ENCODE data around the gene GHITM.
A peak's percentile ranks its signal among the peaks of the same experiment; 100 is the strongest.
"Not testable (repeated sequence)": the region's sequence is repeated elsewhere in the genome, so short reads cannot be mapped to it uniquely, and the experiment has no call there.

Gene GHITM

GRCh38 chr10:84148006-84148597 lies 8.8 kb downstream of the GHITM start:
- DNase-seq = not testable (repeated sequence)

- no peak for DNase-seq
Observed at GRCh38 chr10:84149854-84150253, 10.5 kb downstream of the GHITM start.

- DNase-seq = no peak
Observed at GRCh38 chr10:84152769-84153168, 13.5 kb downstream of the GHITM start.

GRCh38 chr10:84155521-84155920 lies 16.2 kb downstream of the GHITM start:
- no peak for DNase-seq

GRCh38 chr10:84156009-84156408 lies 16.7 kb downstream of the GHITM start:
- no peak for DNase-seq

GRCh38 chr10:84156768-84157167 lies 17.5 kb downstream of the GHITM start:
- peak; percentile 72 for DNase-seq

- DNase-seq = no peak
Observed at GRCh38 chr10:84158061-84158460, 18.8 kb downstream of the GHITM start.

- no peak for DNase-seq
Observed at GRCh38 chr10:84158550-84158949, 19.2 kb downstream of the GHITM start.

- no peak for DNase-seq
Observed at GRCh38 chr10:84159076-84159685, 19.9 kb downstream of the GHITM start.

- DNase-seq = no peak
Observed at GRCh38 chr10:84160663-84161362, 21.5 kb downstream of the GHITM start.

- DNase-seq = no peak
Observed at GRCh38 chr10:84163996-84164395, 24.7 kb downstream of the GHITM start.

- no peak for DNase-seq
Observed at GRCh38 chr10:84164442-84164841, 25.1 kb downstream of the GHITM start.

- no peak for DNase-seq
Observed at GRCh38 chr10:84166620-84167288, 27.4 kb downstream of the GHITM start.

- not testable (repeated sequence) for DNase-seq
Observed at GRCh38 chr10:84167289-84167653, 28.0 kb downstream of the GHITM start.

- not testable (repeated sequence) for DNase-seq
Observed at GRCh38 chr10:84168382-84168781, 29.1 kb downstream of the GHITM start.

- DNase-seq = not testable (repeated sequence)
Observed at GRCh38 chr10:84171237-84171636, 31.9 kb downstream of the GHITM start.

GRCh38 chr10:84171700-84172466 lies 32.6 kb downstream of the GHITM start:
- DNase-seq = not testable (repeated sequence)

GRCh38 chr10:84172467-84173356 lies 33.4 kb downstream of the GHITM start:
- no peak for DNase-seq

GRCh38 chr10:84173501-84173929 lies 34.2 kb downstream of the GHITM start, which contains the start of gene GPR15LG:
Gene GPR15LG (plus strand): TSS chr10:84173801. CDS start chr10:84173852, 51 bp downstream.
- DNase-seq = no peak

- no peak for DNase-seq
Observed at GRCh38 chr10:84175436-84175835, 36.1 kb downstream of the GHITM start.

- no peak for DNase-seq
Observed at GRCh38 chr10:84176351-84176750, 37.0 kb downstream of the GHITM start.

Measured in CD4-positive, alpha-beta T cell treated with Interferon gamma for 1 hour (primary cell).